GM19467 (cell line): ENCODE measurements around the gene CDK14.
"Not testable (repeated sequence)": the region's sequence is repeated elsewhere in the genome, so short reads cannot be mapped to it uniquely, and the experiment has no call there.

ENCODE experiments used
- ATAC-seq: cut with Tn5 transposase; IDR thresholded peaks from one replicate; pipeline ENCODE4 v1.9.1; 2021; ENCODE audit warnings: mild to moderate bottlenecking, moderate library complexity; ENCODE audit not compliant: unreplicated experiment

CDK14 gene

DNA sequence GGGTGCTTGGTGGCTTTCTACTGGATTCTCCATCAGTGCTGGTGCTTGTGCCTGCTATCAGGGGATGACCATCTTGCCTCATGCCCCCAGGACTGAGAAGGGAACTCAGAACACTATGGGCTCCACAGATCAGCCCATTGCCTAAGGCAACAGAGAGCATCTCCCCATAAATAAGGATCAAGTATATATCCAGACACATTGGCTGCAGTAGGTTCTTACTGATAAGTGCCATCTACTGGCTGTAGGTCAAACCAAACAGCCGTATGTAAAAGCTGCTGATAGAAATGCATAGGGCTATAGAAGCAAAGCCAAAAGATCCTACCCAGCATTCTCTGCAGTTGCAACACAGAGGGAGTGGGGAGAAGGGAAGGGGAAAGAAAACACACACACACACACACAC is 153.7 kb downstream of the CDK14 start:
- peak; percentile 48 for ATAC-seq

DNA sequence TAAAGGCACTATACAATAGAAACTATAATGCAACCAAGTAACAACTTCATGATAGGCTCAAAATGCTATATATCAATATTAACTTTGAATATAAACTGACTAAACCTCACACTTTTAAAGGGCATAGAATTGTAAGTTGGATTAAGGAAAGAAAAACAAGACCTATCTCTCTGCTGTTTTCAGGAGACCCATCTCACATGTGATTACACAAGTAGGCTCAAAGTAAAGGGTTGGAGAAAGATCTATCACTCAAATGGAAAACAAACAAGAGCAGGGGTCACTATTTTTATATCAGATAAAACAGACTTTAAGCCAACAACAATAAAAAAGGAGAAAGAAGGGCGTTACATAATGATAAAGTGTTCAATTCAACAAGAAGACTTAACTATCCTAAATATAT is 155.5 kb downstream of the CDK14 start:
- no peak for ATAC-seq

DNA sequence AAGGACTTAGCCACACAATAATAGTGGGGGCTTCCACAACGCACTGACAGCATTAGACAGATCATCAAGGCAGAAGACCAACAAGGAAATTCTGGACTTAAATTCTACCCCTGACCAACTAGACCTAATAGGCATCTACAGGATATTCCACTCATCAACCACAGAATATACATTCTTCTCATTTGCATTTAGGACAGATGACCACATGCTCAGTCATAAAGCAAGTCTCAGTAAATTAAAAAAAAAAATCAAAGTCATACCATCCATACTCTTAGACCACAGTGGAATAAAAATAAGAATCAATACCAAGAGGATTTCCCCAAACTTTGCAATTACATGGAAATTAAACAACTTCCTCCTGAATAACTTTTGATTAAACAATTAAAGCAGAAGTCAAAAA is 155.9 kb downstream of the CDK14 start:
- ATAC-seq: no peak

DNA sequence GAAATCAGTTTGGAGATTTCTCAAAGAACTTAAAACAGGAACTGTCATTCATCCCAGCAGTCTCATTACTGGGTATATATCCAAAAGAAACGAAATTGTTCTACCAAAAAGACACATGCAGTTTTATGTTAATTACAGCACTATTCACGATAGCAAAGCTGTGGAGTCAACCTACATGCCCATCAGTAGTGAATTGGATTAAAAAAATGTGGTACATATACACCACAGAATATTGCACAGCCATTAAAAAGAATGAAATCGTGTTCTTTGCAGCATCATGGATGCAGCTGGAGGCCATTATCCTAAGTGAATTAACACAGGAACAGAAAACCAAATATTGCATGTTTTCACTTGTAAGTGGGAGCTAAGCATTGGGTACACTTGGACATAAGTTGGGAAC is 158.9 kb downstream of the CDK14 start:
- ATAC-seq: no peak

DNA sequence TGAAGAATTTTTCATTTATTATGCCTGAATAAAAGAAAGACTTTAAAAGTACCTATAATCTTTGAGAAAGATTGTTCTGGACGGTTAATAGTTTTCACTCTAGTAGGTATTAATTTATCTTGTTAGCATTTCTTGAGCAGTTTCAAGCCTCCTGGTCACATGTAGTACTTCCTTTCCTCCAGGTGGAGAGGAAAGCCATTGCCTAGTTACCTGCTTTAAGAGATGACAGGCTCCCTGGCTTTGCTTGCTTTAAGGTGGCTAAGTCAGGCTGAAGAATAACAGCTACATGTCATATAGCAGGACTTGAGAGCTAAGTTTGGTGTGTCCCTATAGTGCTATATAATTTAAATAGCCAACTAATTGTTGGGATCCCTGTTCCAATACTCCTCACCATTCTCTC is 160.2 kb downstream of the CDK14 start:
- ATAC-seq: no peak

DNA sequence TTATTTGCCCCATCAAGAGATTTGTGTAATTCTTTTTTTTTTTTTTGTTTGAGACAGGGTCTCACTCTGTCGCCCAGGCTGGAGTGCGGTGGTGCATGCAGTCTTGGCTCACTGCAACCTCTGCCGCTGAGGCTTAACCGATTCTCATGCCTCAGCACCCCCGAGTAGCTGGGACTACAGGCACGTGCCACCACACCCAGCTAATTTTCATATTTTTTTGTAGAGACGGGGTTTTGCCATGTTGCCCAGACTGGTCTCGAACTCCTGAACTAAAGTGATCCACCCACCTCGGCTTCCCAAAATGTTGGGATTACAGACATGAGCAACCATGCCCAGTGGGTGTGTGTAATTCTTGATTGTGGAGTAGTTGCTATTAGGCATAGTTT is 161.4 kb downstream of the CDK14 start:
- not testable (repeated sequence) for ATAC-seq

DNA sequence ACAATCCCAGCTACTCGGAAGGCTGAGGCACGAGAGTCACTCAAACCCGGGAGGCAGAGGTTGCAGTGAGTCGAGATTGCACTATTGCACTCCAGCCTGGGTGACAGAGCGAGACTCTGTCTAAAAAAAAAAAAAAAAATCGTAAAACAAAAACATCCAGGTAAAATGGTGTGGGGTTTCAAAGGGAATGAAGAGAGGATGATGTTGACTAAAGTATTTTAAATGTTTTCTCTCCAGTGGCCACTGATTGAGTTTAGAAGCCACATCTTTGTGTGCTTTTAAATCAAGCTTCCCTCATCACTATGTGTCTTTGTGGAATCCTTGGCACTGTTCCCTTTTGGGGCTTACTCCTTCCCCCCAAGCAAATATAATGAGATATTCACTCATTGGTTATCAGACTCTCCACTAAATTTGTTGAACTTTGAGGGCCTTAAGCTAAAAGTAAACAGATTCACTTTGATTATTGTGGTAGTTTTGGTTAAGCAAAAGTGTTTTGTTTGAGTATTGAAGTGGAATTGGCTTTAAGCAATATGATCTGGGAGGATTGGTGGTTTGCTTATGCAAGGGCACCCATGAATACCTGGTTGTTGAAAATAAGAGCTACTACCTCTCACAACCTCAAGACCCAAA is 162.9 kb downstream of the CDK14 start:
- no peak for ATAC-seq

DNA sequence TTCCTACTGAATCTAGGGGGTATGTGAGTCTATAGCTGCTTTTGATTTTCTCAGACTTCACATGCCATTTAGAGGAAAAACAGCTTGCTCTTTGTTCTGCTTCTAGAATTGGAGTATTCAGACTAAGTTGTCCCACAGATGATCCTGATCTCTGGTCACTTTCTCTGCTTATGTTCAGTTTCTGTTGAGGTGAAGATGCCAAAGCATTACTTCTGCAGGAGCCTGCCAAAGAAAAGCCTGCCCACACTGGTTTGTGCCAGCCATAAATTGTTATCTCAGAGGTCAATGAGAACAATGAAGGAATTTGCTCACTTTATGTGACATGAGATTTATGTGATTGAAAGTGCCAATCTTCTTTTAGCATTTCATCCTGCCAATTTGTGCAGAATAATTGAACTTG is 163.6 kb downstream of the CDK14 start:
- no peak for ATAC-seq

DNA sequence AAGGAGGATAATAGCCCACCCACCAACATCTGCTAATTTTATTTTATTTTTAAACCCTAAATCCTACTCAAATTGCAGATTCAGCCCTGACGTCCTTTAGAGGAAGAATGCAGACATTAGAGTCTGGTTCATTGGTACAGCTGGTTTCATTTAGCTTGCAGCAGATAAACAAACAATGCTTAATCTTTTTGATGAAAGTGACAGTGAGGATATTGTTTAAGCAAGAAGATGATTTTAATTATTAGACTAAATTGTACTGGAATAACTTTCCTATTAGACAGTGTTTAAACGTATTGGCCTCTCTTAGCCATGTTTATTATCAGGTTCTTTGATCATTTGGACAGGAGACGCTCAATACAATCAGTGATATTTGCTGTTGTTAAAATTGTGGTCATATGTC is 164.8 kb downstream of the CDK14 start:
- ATAC-seq: no peak

DNA sequence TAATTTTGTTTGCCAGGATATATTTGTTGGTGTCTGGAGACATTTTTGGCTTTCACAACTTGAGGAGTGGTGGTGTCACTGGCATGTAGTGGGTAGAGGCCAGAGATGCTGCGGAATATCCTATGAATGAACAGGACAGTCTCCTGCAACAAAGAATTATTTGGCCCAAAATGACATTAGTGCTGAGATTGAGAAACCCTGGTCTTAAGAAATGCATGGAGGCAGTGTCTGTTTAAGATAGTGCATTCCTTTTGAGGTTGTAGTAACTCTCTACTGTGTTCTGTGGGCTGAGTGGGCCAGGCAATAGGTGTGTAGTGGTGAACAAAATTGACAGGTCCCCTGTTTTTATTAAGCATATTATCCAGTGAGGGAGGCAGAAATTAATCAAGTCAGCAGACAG is 165.5 kb downstream of the CDK14 start:
- no peak for ATAC-seq

DNA sequence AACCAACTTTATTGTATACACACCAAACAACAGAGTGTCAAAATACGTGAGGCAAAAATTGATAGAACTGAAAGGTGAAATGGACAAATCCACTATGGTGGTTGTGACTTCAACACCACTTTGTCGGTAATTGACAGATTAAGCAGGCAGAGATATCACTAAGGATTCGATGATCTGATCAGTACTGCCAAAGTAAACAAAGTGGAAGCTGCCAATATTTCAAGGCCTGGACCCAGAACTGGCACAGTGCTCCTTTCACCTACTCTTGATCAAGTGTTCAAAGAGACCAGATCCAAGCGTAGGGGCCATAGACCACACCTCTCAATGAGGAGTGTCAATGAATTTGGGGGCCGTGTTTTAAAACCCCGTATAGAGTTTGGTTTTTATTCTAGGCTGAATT is 167.0 kb downstream of the CDK14 start:
- ATAC-seq: no peak

DNA sequence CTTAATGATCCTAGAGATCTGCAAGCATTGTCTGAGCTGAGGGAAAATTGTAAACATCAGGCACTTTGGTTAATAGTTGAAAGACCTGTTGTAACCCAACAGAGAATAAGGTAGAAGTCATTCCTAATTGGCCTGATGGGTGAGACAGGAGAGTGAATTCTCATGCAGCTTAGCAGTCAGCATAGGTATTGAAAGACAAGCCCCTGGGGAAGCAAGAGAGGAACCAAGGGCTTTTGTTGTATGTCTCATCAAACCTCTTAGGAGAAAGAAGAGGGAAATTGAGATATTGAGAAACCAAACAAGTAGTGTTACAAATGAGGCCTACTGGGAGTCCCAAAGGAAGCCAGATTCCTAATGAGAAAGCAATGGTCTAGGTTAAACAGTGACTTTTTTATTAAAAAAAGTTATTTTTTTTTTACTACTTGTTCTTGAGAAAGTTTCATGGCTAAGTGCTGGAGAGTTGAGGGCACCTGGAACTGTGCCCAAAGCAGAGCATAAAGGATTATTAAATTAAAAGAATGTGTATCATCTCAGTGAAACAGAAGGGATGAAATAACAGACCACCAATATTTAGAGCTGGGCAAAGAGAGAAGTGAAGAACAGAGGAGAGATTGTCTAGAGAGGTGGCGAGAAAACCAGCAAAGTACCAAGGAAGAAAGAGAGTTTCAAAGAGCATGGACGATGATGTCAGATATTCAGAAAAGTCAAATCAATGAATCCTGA is 168.9 kb downstream of the CDK14 start:
- ATAC-seq: no peak

DNA sequence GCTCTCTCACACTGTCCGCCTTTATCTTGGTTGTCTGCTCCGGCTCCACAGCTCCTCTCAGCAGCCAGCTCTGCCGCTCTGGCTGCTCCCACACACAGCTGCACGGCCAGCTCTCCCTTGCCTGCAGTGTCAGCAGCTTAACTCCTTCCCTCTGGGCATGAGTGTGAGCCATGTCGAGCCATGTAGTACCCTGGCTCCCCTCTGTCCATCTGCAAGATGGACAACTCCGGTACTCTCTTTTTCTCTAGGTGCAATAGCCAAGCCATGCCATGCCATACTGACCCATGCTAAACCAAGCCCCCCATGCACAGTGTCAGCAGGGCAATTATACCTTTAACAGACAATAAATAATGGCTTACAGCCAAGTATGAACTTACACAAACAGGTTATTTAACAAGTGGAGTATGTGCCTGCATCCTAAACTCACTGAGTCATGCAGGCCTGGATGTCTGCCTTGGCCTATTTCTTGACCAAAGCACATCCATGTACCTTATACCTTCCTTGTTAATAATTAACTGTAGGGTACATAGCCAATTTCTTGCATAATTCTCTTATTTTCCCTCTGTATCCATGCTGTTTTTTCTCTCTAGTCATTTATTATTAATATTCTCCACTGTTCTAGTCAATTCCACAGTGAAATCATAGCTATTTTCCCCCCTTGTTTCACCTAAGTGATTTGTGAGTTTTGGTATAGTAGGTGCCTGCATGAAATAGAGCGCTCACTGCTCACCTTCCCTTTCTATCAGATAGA is 170.9 kb downstream of the CDK14 start:
- no peak for ATAC-seq

DNA sequence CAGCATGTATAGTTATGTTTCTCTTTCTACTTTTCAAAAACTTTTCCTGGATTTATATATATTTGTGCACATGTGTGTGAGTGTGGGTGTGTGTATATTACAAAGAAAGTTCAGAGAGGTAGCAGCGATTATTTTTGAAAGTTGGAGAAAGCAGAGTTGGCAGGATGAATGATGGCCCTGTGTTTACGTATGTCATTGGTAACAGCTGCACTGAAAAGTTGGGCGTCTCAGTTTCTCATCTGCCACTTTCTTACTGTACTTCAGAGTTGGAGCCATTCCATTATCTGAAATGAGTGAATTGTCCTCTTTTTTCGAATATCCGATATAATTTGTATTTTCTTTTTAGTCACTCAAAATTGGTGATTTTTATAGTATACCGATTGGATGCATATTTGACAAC is 172.2 kb downstream of the CDK14 start:
- ATAC-seq: no peak

DNA sequence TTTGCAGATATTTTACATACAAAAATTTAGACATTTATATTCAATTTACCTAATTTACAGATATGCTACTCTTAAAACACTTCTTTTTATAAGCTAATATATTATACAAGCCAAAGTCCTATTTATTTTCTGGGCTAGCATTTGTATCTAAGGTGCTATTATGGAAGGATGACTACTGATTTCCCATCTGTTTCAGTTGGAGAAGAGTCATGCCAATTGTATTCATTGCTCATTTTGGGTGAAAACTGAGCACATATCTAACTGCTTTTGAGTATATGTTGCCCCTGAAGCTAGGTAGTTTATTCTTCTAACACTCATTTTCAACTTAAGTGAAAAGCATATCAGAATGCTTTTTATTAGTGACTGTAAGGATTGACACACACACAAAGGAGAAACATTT is 172.9 kb downstream of the CDK14 start:
- no peak for ATAC-seq

DNA sequence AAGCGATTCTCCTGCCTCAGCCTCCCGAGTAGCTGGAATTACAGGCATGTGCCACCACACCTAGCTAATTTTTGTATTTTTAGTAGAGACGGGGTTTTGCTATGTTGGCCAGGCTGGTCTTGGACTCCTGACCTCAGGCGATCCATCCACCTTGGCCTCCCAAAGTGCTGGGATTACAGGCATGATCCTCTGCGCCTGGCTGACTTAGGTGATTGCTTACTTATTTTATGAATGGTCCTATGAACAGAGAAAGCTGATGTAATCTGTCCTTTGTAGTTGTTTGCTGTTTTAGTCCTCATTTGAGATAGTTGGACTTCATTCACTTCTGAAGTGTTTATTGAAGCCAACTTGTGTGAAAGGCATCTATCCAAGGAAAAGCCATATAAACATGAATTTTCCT is 173.4 kb downstream of the CDK14 start:
- ATAC-seq: not testable (repeated sequence)

DNA sequence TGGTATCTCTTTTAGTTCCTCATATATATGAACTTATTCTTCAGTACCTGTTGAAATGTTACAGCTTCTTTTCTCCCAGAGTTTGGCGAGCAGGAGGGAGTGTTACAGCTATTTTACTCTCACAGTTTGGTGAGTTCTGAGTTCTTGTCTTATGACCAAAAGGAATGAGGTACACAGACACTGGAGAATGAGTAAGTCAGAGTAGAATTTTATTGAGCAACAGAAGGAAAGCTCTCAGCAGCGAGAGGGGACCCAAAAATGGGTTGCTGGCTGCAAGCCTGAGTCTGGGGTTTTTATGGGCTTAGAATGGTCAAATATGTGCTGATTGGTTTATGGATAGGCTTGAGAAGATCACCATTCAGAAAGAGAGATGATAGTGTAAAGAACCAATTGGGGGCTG is 175.2 kb downstream of the CDK14 start:
- no peak for ATAC-seq

DNA sequence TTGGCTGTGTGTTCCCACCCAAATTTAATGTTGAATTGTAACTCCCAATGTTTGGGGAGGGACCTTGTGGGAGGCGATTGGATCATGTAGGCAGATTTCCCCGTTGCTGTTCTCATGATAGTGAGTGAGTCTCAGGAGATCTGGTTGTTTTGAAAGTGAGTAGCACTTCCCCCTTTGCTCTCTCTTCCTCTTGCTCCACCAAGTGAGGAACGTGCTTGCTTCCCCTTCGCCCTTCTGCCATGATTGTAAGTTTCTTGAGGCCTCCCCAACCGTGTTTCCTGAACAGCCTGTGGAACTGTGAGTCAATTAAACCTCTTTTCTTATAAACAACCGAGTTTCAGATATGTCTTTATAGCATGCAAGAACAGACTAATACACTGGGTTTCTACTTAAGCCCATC is 176.3 kb downstream of the CDK14 start:
- no peak for ATAC-seq

DNA sequence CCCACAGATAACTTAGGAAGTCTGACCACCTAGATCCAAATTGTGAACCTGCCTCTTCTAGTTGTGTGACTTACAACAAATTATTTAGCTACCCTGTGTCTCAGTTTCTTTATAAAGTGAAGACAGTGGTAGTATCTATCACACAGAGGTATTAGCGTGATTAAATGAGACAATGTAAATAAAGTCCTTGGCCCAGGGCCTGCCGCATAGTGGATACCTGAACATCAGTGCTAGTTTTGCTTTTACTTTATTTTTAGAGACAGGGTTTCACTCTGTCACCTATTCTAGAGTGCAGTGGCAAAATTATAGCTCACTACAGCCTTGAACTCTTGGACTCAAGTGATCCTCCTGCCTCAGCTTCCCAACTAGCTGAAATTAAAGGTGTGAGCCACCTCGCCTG is 177.1 kb downstream of the CDK14 start:
- ATAC-seq: no peak

DNA sequence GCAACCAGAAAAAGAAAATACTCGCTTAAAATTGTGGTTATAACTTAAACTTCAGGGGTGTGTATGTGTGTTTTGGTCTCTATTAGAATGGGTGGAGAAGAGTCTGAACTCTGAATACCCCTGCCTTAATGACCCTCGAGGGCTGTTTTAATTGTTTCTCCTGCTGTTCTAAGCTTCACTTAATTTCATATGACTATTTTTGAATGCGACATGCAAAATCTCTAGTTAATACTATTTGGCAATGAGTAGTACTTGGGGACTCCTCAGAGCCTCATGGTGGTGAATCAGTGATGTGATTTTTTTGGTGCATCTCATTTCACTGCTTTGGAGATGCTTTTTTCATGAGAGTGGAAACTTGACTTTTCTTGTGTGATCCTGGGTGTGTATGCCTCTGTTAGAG is 178.6 kb downstream of the CDK14 start:
- ATAC-seq: no peak

DNA sequence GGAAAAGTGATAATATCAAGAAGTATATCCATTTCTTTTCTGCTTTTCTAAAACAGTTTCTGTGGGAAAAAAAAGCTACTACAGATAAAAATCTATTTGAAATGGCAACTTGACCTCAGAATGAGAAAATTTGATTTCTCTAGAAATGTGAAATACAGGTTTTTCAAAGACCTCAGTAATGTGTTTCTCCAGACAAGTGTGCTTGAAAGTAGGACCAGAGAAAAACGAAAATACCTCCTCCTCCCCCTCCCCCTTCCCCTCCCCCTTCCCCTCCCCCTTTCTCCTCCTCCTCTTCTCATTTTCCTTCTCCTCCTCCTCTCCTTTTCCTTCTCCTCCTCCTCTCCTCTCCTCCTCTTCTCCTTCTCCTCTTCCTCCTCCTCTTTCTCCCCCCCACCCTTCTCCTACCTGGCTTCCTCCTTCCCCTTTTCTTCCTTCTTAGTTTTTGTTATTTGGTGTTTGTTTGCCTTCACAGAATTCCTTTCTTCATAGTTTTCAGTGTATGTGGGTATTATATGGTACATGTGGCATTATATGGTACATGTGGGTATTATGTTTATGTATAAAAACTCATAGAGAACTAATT is 179.4 kb downstream of the CDK14 start:
- ATAC-seq: no peak

DNA sequence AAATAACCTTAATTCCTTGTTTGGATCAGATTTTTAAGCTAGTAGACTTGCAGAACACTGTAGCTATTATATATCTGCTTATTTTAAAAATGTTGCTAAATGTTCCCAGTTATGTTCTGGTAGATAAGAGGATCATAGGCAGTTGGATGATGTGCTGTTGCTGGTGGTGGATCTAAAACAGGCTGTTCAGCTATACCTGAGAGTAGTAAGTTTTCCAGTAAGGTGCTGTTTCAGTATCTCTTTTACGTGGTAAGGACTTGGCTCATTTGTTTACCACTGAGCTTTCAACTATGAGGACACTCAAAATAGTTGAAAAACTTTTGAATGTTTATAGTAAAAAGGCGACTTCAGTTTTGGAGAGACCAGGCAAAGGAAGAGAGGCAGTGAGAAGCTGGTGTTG is 180.9 kb downstream of the CDK14 start:
- ATAC-seq: peak; percentile 85
